ENCODE results near the gene MBNL2. TPM values are rescaled to one million over a fixed set of nuclear protein-coding genes. Genes with fewer than 3 reads are reported as not detected.

MBNL2 gene
- total and polyA plus RNA-seq, 2 donors from 2014 or later, result 18.8 to 70.5 TPM

GRCh38 chr13:97403893-97404750, 182.0 kb downstream of the MBNL2 start:
- Histone ChIP-seq H3K36me3 (ENCODE audit: control insufficient read depth in 2 of 3, insufficient read depth in 3 of 3, low read length in 3 of 3) (no peaks in the 10 kb centered on the region), H3K9ac (ENCODE audit: low read length in 3 of 3) (no peak overlapping the region), H3K27ac (ENCODE audit: low read depth in 2 of 2, low read length in 2 of 2) (no peak overlapping the region), H3K27me3 (ENCODE audit: control insufficient read depth, insufficient read depth, low read length) (no peaks in the 10 kb centered on the region), H3K9me3 (ENCODE audit: control insufficient read depth in 2 of 3, insufficient read depth in 1 of 3, low read length in 3 of 3) (no peaks in the 10 kb centered on the region), H3K4me1 (ENCODE audit: control insufficient read depth in 2 of 3, insufficient read depth in 2 of 3, low read depth in 1 of 3, low read length in 3 of 3) (no peaks in the 10 kb centered on the region), H3K4me3 (ENCODE audit: low read length in 3 of 3) (no peak overlapping the region)
- FAIRE-seq (no peak), DNase-seq (no peak)
- intact Hi-C loops (cut with DNase I), result no loop called here
- no peak for TF ChIP-seq CTCF (IDR thresholded peaks at IDR 0.05; ENCODE audit: borderline replicate concordance, extremely low read depth, insufficient read depth)

DNA sequence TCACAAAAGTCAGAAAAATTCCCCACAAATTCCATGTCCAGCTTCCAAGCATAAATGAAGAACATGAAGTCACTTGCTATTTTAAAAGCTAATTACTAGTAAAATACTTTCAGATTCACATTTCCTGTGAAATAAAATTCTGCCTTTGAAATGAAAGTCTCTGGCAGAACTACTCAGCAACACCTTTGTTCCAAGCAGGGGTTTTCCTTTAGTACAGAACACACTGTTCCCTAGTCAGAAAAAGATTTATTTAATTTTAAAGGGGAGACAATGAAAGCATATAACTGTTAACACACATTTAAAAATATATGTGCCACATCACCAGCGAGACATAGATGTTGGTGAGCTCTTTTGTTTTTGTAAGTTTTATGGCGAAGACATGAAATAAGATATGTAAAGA, 185.4 kb downstream of the MBNL2 start:
- intact Hi-C loops (cut with DNase I), result no loop called here

GRCh38 chr13:97408938-97409337, 186.8 kb downstream of the MBNL2 start:
- DNase-seq (no peak), FAIRE-seq (no peak)
- TF ChIP-seq CTCF (IDR thresholded peaks at IDR 0.05; ENCODE audit: borderline replicate concordance, extremely low read depth, insufficient read depth), result no peak
- H3K4me3 ChIP-seq (ENCODE audit: low read length in 3 of 3), result no peak overlapping the region
- intact Hi-C loops (cut with DNase I), result no loop called here
- no peaks in the 10 kb centered on the region for H3K27me3 ChIP-seq (ENCODE audit: control insufficient read depth, insufficient read depth, low read length)
- H3K9ac ChIP-seq (ENCODE audit: low read length in 3 of 3), result no peak overlapping the region
- no peaks in the 10 kb centered on the region for H3K36me3 ChIP-seq (ENCODE audit: control insufficient read depth in 2 of 3, insufficient read depth in 3 of 3, low read length in 3 of 3)
- H3K27ac ChIP-seq (ENCODE audit: low read depth in 2 of 2, low read length in 2 of 2), result no peak overlapping the region
- H3K4me1 ChIP-seq (ENCODE audit: control insufficient read depth in 2 of 3, insufficient read depth in 2 of 3, low read depth in 1 of 3, low read length in 3 of 3), result no peaks in the 10 kb centered on the region
- H3K9me3 ChIP-seq (ENCODE audit: control insufficient read depth in 2 of 3, insufficient read depth in 1 of 3, low read length in 3 of 3), result no peaks in the 10 kb centered on the region

More for the DNA sequence above, 185.4 kb downstream of the MBNL2 start:
- no peak overlapping the region for H3K27ac ChIP-seq (ENCODE audit: low read depth in 2 of 2, low read length in 2 of 2)
- TF ChIP-seq CTCF (IDR thresholded peaks at IDR 0.05; ENCODE audit: borderline replicate concordance, extremely low read depth, insufficient read depth), result no peak
- H3K36me3 ChIP-seq (ENCODE audit: control insufficient read depth in 2 of 3, insufficient read depth in 3 of 3, low read length in 3 of 3), result no peaks in the 10 kb centered on the region
- H3K27me3 ChIP-seq (ENCODE audit: control insufficient read depth, insufficient read depth, low read length), result no peaks in the 10 kb centered on the region
- no peaks in the 10 kb centered on the region for H3K4me1 ChIP-seq (ENCODE audit: control insufficient read depth in 2 of 3, insufficient read depth in 2 of 3, low read depth in 1 of 3, low read length in 3 of 3)
- H3K9me3 ChIP-seq (ENCODE audit: control insufficient read depth in 2 of 3, insufficient read depth in 1 of 3, low read length in 3 of 3), result no peaks in the 10 kb centered on the region
- DNase-seq, result no peak
- H3K9ac ChIP-seq (ENCODE audit: low read length in 3 of 3), result no peak overlapping the region
- H3K4me3 ChIP-seq (ENCODE audit: low read length in 3 of 3), result no peak overlapping the region
- no peak for FAIRE-seq

Data from kidney (tissue), 14 donors.